Smooth muscle cell (in vitro differentiated cells): Measurements from ENCODE around the gene SMARCC2. TPM values are rescaled to one million over a fixed set of nuclear protein-coding genes. Genes with fewer than 3 reads are reported as not detected.

Experiments
- DNase-seq: peaks from one replicate; lab custom pipeline; 2025; ENCODE audit not compliant: unreplicated experiment; lab: John Stamatoyannopoulos, UW
- H2AFZ ChIP-seq: fragments of 200-600 bp; sonication (generic); 2 replicates; pipeline ENCODE4 v1.6.0; 2016; ENCODE audit warnings: antibody characterized with exemption, low read depth, mild to moderate bottlenecking
- H3F3A ChIP-seq: fragments of 200-600 bp; sonication (generic); 2 replicates; pipeline ENCODE4 v1.6.0; 2017; ENCODE audit warnings: antibody characterized with exemption, low read depth
- H3K27ac ChIP-seq: fragments of 200-600 bp; sonication (generic); 2 replicates; pipeline ENCODE4 v1.5.1; 2016; ENCODE audit warnings: low read depth, mild to moderate bottlenecking
- H3K27me3 ChIP-seq: fragments of 200-600 bp; sonication (generic); 2 replicates; pipeline ENCODE4 v1.6.1; 2016; ENCODE audit warnings: low read depth, mild to moderate bottlenecking
- H3K36me3 ChIP-seq: fragments of 200-600 bp; sonication (generic); 2 replicates; pipeline ENCODE4 v1.5.1; 2016; ENCODE audit warnings: low read depth
- H3K4me1 ChIP-seq: fragments of 200-600 bp; sonication (generic); 2 replicates; pipeline ENCODE4 v1.5.1; 2016; ENCODE audit warnings: low read depth
- H3K4me2 ChIP-seq: fragments of 200-600 bp; sonication (generic); 2 replicates; pipeline ENCODE4 v1.6.0; 2016; ENCODE audit warnings: mild to moderate bottlenecking
- H3K4me3 ChIP-seq: fragments of 200-600 bp; sonication (generic); 2 replicates; pipeline ENCODE4 v1.5.1; 2016; ENCODE audit warnings: mild to moderate bottlenecking
- H3K79me2 ChIP-seq: fragments of 200-600 bp; sonication (generic); 2 replicates; pipeline ENCODE4 v1.6.0; 2016; ENCODE audit warnings: low read depth, mild to moderate bottlenecking
- H3K9ac ChIP-seq: fragments of 200-600 bp; sonication (generic); 2 replicates; pipeline ENCODE4 v1.6.0; 2016; ENCODE audit warnings: low read depth
- H3K9me3 ChIP-seq: fragments of 200-600 bp; sonication (generic); replicated peaks from 2 replicates; pipeline ENCODE4 v1.5.1; 2016; ENCODE audit warnings: low read depth
- H4K20me1 ChIP-seq: fragments of 200-600 bp; sonication (generic); 2 replicates; pipeline ENCODE4 v1.6.0; 2016; ENCODE audit warnings: low read depth
- WGBS: methylation state at CpG from one replicate; pipeline ENCODE4 v1.1.7; 2016; ENCODE audit warnings: low lambda C conversion rate; 5-methylcytosine and 5-hydroxymethylcytosine counted together
- polyA plus RNA-seq: library from polyadenylated mRNA; unstranded; fragments of >200 nt; fragmentation: Nextera tagmentation; extraction: Ambion mirVana; gene quantifications from 2 replicates; pipeline ENCODE4 v1.2.1, GENCODE V29; 2016
- total RNA-seq: library from RNA; depleted of rRNA; stranded (reverse); fragments of >200 nt; gene quantifications from 2 replicates; pipeline ENCODE4 v1.2.3, GENCODE V29; 2014
- TF ChIP-seq, protein P1 (sequence below): fragments of 200-600 bp; sonication (generic); IDR thresholded peaks from 2 replicates; pipeline ENCODE4 v1.5.1; 2017; ENCODE audit warnings: borderline replicate concordance, mild to moderate bottlenecking, antibody characterized with exemption; ENCODE audit not compliant: insufficient read depth, poor library complexity, severe bottlenecking

The SMARCC2 gene
- total and polyA plus RNA-seq, 2 experiments from 2014 or later: 32.2 to 43.8 TPM

DNA sequence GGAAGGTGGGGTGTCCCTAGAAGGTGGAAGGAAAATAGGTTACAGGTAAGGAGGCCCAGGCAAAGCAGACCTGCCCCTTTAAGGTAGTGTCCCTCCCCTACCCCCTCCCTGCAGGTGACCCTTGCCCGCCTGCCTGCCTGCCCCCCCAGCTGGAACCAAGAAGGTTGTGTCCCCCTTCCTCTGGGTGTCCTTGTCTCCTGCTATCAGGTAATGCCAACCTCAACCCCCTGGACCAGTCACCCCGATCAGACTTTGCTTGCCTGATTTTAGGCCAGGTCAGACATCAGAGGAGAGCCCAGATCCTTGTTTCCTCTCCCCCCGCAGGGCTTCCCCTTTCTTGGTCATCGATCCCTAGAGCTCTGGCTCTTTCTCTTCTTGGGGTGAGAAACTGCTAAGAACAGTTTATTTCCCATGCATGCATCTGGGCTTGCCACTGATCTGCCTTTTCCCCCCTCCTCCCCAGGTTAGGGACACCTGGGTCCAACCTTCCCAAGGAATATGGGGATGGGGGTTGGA lies 40.7 kb upstream of the SMARCC2 start, which contains the start of gene SLC39A5:
SLC39A5 (plus strand) TSS at position 136 of the 516 bp plus-strand sequence. CDS start 1,224 bp downstream, outside the sequence.
- Histone ChIP-seq H3K9ac (no peak within 1 kb of the TSS), H4K20me1 (no peaks in the 10 kb centered on the region), H3F3A (peaks cover 4% of the 10 kb centered on the region), H3K36me3 (no peaks in the 10 kb centered on the region), H2AFZ (no peak within 1 kb of the TSS), H3K27me3 (no peaks in the 10 kb centered on the region), H3K4me3 (peak within 1 kb of the TSS; percentile 24), H3K27ac (no peak within 1 kb of the TSS), H3K4me2 (no peak within 1 kb of the TSS), H3K4me1 (peaks cover 1% of the 10 kb centered on the region), H3K9me3 (no peaks in the 10 kb centered on the region), H3K79me2 (no peaks in the 10 kb centered on the region)
- 94% methylated on average over 3 of the region's 4 CpGs for WGBS
- TF ChIP-seq, protein P1, sequence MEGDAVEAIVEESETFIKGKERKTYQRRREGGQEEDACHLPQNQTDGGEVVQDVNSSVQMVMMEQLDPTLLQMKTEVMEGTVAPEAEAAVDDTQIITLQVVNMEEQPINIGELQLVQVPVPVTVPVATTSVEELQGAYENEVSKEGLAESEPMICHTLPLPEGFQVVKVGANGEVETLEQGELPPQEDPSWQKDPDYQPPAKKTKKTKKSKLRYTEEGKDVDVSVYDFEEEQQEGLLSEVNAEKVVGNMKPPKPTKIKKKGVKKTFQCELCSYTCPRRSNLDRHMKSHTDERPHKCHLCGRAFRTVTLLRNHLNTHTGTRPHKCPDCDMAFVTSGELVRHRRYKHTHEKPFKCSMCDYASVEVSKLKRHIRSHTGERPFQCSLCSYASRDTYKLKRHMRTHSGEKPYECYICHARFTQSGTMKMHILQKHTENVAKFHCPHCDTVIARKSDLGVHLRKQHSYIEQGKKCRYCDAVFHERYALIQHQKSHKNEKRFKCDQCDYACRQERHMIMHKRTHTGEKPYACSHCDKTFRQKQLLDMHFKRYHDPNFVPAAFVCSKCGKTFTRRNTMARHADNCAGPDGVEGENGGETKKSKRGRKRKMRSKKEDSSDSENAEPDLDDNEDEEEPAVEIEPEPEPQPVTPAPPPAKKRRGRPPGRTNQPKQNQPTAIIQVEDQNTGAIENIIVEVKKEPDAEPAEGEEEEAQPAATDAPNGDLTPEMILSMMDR: no peak
- no peak for DNase-seq

DNA sequence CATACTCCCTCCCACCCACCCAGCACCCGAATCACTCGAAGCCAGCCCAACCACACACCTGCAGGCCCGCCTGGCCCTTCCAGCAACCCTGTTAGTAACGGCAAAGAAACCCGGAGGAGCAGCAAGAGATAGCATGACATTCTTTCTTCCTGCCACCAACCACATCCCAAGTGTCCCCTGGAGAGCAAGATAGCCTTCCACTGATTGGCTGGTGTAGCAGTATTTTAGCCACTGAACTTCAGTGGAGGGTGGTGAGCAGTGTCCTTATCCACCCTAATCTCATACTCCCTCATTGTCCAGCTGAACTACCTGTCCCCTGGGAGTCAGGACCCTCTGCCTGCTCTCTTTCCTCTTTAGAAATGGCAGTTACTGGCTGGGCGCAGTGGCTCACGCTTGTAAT lies 39.8 kb upstream of the SMARCC2 start:
- no peak overlapping the region for H2AFZ ChIP-seq
- no peak overlapping the region for H3K9ac ChIP-seq
- WGBS: 93% methylated on average over 7 of the region's 7 CpGs
- no peaks in the 10 kb centered on the region for H3K36me3 ChIP-seq
- H3K9me3 ChIP-seq: no peaks in the 10 kb centered on the region
- no peaks in the 10 kb centered on the region for H3K27me3 ChIP-seq
- no peaks in the 10 kb centered on the region for H3K79me2 ChIP-seq
- no peaks in the 10 kb centered on the region for H4K20me1 ChIP-seq
- no peak overlapping the region for H3K4me3 ChIP-seq
- TF ChIP-seq, protein P1: no peak
- H3F3A ChIP-seq: peaks cover 4% of the 10 kb centered on the region
- DNase-seq: no peak
- no peak overlapping the region for H3K4me2 ChIP-seq
- peaks cover 6% of the 10 kb centered on the region for H3K4me1 ChIP-seq
- H3K27ac ChIP-seq: no peak overlapping the region

DNA sequence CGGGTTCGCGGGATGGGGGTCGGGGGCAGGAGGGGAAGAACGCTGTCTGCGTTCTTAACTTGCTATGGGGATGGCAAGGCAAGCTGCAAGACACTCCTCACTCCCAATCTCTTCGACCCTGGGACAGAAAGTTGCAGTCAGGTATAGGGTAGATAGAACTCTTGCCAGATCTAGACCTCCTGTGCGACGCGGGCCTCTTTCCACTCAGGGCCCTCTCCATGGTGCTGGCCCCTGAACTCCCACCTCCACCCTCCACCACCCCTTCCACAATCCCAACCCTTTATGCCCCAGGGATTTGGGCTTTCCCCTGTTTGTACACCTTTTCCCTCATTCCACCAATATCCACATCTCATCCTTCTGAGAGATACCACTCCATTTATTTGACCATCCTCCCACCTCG lies 35.7 kb upstream of the SMARCC2 start:
- Histone ChIP-seq H3K4me2 (peak overlapping the region; percentile 97), H3K36me3 (no peaks in the 10 kb centered on the region), H3K9ac (peak overlapping the region; percentile 75), H2AFZ (no peak overlapping the region), H3K4me1 (peaks cover 18% of the 10 kb centered on the region), H3K9me3 (no peaks in the 10 kb centered on the region), H3K4me3 (peak overlapping the region; percentile 81), H4K20me1 (no peaks in the 10 kb centered on the region), H3K27me3 (no peaks in the 10 kb centered on the region), H3K27ac (no peak overlapping the region), H3F3A (peaks cover 15% of the 10 kb centered on the region), H3K79me2 (peaks cover 6% of the 10 kb centered on the region)
- no peak for DNase-seq
- TF ChIP-seq, protein P1: no peak
- 84% methylated on average over 11 of the region's 11 CpGs for WGBS
